ENCODE measurements around the gene LMAN1L.

Gene LMAN1L

GRCh38 chr15:74793135-74794028 is 19.3 kb upstream of the LMAN1L start:
- DNase-seq (ENCODE audit: low read depth in 2 of 3, low spot score in 2 of 3), result no peak

- DNase-seq (ENCODE audit: low read depth in 2 of 3, low spot score in 2 of 3), result no peak
Observed at GRCh38 chr15:74794248-74794969, 18.2 kb upstream of the LMAN1L start.

DNA sequence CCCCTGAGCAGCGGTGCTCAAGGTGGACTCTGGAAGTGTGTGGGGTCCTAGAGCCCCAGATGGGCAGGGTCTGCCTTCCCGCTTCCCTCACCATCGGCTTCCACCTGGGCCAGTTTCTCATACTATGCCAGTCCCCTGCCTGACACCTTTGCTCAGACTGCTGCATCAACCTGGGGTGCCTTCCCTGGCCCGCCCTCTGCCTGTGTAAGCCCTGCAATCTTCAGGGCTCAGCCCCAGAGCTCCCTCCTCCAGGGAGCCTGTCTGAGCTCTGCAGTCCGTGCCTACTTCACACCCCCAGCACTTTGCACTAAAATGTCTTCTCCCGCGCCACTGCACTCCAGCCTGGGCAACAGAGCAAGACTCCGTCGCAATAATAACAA is 17.7 kb upstream of the LMAN1L start:
- DNase-seq (ENCODE audit: low read depth in 2 of 3, low spot score in 2 of 3), result no peak

GRCh38 chr15:74795966-74796625 is 16.5 kb upstream of the LMAN1L start:
- DNase-seq (ENCODE audit: low read depth in 2 of 3, low spot score in 2 of 3), result no peak

DNA sequence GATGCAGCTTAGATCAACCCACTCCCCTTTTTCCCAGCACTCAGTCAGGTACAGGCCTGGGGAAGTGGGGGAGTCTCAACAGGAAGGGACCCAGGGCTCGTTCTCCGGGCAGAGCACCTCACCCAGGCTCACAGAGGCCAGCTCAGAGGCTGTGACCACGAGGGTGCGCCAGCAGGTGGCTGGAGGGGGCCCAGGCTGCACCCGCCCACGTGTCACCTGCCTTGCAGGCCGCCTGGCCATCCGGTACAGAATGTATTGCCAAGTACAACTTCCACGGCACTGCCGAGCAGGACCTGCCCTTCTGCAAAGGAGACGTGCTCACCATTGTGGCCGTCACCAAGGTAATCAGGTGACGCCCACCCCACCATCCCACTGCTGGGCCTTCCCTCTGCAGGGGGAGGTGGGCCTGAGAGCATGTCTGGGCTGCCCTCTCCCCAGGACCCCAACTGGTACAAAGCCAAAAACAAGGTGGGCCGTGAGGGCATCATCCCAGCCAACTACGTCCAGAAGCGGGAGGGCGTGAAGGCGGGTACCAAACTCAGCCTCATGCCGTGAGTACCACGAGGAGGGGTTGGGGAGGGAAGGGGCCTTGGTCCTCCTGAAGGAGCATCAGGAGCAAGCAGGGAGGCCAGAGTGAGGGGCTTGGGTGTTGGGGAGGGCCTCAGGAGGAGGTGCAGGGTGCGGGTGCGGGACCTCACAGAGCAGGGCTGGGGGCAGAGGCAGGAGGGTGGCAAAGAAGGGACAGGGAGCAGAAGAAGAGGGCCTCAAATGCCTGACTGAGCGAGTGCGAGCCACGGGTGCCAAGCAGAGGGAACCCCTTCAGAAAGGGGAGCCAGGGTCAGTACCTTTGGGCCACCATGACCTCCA is 14.0 kb upstream of the LMAN1L start:
- DNase-seq (ENCODE audit: low read depth in 2 of 3, low spot score in 2 of 3), result no peak

DNA sequence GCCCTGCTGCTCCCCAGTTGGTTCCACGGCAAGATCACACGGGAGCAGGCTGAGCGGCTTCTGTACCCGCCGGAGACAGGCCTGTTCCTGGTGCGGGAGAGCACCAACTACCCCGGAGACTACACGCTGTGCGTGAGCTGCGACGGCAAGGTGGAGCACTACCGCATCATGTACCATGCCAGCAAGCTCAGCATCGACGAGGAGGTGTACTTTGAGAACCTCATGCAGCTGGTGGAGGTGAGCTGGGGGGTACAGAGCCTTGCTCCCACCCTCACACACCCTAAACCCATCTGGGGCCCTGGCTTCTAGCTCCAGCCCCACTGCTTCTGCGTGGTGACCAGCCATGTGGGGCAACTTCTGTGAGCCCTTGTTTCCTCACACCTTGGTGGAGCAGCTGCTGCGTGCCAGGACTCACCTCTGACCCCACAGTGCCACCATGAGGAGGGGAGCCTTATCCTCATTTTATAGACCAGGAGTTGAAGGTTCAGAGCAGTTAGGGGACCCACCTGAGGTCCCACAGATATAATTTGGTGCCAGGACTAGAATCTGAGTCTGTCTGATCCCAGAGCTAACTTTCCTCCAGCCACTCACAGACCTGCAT is 13.3 kb upstream of the LMAN1L start:
- DNase-seq (ENCODE audit: low read depth in 2 of 3, low spot score in 2 of 3), result no peak

- DNase-seq (ENCODE audit: low read depth in 2 of 3, low spot score in 2 of 3), result peak in 2 of 3 experiments; percentile 71 to 84
Observed at GRCh38 chr15:74799856-74800558, 12.6 kb upstream of the LMAN1L start.

- no peak for DNase-seq (ENCODE audit: low read depth in 2 of 3, low spot score in 2 of 3)
Observed at GRCh38 chr15:74800559-74801094, 12.0 kb upstream of the LMAN1L start.

GRCh38 chr15:74801311-74801997 is 11.2 kb upstream of the LMAN1L start:
- DNase-seq (ENCODE audit: low read depth in 2 of 3, low spot score in 2 of 3), result no peak

DNA sequence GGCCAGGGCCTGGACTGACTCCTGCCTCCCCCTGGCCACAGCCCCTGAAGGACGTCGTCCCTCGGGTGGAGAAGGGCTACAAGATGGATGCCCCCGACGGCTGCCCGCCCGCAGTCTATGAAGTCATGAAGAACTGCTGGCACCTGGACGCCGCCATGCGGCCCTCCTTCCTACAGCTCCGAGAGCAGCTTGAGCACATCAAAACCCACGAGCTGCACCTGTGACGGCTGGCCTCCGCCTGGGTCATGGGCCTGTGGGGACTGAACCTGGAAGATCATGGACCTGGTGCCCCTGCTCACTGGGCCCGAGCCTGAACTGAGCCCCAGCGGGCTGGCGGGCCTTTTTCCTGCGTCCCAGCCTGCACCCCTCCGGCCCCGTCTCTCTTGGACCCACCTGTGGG is 10.3 kb upstream of the LMAN1L start:
- DNase-seq (ENCODE audit: low read depth in 2 of 3, low spot score in 2 of 3), result no peak

DNA sequence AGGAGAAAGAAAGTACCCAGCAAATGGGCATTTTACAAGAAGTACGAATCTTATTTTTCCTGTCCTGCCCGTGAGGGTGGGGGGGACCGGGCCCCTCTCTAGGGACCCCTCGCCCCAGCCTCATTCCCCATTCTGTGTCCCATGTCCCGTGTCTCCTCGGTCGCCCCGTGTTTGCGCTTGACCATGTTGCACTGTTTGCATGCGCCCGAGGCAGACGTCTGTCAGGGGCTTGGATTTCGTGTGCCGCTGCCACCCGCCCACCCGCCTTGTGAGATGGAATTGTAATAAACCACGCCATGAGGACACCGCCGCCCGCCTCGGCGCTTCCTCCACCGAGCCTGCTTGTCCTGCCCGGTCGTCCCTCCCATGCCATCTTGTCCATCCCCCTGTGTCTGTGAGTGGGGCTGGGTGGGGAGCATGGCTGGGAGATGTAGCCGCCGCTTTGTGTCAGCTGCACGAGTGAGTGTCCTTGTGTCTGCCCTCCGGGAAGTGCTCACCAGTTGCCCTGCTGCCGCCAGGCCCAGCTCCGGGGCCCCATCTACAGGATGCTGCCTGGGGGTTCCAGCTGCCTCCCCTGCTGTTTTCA is 9.7 kb upstream of the LMAN1L start:
- no peak for DNase-seq (ENCODE audit: low read depth in 2 of 3, low spot score in 2 of 3)

DNA sequence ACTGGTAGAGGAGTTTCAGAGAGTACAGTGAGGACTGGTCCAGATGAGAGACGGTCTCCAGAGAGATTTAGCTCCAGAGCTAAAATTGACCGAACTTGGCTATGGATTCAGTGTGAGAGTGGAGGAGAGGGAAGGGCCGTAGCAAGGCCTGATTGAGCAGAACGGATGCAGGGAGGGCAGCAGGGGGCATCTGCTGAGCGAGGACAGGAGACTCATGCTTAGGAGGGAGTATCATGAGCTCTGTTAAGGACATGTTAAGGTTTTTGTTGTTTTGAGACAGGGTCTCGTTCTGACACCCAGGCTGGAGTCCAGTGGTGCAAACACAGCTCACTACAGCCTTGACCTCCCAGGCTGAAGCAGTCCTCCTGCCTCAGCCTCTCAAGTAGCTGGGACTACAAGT is 7.7 kb upstream of the LMAN1L start:
- DNase-seq (ENCODE audit: low read depth in 2 of 3, low spot score in 2 of 3), result no peak

- DNase-seq (ENCODE audit: low read depth in 2 of 3, low spot score in 2 of 3), result no peak
Observed at GRCh38 chr15:74807282-74807681, 5.4 kb upstream of the LMAN1L start.

DNA sequence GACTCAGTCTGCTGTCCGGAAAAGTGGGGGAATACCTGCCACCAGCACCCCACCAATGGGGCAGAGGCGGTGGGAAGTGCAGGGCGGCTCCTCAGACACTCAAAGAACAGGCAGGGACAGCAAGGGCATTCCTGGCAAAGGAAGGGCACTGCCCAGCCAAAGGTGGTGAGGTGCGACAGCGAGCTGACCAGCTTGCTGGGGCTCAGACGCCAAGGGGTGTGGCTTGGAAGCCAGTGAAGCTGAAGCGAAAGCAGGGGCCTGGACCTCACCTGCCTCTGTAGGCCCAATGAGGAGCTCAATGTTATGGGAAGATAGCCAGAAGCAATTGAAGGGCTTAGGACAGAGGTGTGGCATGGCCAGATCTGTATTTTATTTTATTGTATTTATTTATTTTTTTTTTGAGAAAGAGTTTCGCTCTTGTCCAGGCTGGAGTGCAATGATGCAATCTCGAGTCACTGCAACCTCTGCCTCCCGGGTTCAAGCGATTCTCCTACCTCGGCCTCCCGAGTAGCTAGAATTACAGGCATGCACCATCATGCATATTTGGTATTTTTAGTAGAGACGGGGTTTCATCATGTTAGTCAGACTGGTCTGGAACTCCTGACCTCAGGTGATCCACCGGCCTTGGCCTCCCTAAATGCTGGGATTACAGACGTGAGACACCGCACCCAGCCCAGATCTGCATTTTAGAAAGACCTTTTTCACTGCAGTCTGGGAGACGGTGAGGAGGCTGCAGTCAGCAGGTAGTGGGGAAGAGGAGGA is 4.4 kb upstream of the LMAN1L start:
- DNase-seq (ENCODE audit: low read depth in 2 of 3, low spot score in 2 of 3), result no peak

GRCh38 chr15:74808840-74809229 is 3.8 kb upstream of the LMAN1L start:
- no peak for DNase-seq (ENCODE audit: low read depth in 2 of 3, low spot score in 2 of 3)

GRCh38 chr15:74809242-74809641 is 3.4 kb upstream of the LMAN1L start:
- DNase-seq (ENCODE audit: low read depth in 2 of 3, low spot score in 2 of 3), result no peak

- DNase-seq (ENCODE audit: low read depth in 2 of 3, low spot score in 2 of 3), result no peak
Observed at GRCh38 chr15:74809956-74810355, 2.7 kb upstream of the LMAN1L start.

Data from activated CD8-positive, alpha-beta memory T cell treated with anti-CD3 and anti-CD28 coated beads for 48 hours (primary cell).